ENCODE measurements around the gene PIK3AP1. TPM values are rescaled to one million over a fixed set of nuclear protein-coding genes. Genes with fewer than 3 reads are reported as not detected.

Gene PIK3AP1
- total and polyA plus RNA-seq, 10 of the 15 experiments (the other 5 are each of a cell fraction or from before 2014, with no cell fraction given): 26.2 to 306 (median 119) TPM

DNA sequence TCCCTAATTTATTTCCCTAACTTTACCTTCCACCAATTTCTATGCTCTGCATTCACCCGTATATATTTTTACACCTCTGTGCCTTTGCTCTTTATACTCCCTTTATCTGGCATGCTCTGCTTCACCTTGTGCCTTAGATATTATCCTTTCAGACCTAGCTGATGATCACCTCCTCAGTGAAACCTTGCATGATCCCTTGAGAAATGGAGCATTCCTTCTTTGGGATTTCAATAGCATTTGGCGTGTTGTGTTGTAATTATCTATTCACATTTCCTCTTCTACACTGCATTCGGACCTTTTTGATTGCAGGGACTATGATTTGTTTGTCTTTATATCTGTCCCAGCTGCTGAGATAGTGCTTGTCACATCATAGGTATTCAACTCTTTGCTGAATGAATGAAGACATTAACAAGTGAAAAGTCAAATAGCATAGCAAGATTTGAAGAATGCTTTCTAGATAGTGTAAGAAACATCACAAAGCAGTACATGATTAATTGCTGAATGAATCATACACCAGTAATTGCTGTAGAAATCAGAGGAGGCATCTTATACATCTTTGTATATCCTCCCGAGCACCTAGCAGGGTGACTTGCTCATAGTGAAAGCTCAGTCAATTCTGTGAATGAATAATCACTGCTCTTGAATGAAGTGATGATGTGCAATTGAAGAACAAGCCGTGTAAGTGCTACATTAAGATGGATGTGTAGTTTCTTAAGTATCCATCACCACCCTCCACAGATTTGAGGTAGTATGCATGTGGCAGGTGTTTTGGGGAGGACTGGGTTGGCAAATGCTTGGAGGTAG, 131.5 kb downstream of the PIK3AP1 start (continued):
- TF ChIP-seq, protein P1, sequence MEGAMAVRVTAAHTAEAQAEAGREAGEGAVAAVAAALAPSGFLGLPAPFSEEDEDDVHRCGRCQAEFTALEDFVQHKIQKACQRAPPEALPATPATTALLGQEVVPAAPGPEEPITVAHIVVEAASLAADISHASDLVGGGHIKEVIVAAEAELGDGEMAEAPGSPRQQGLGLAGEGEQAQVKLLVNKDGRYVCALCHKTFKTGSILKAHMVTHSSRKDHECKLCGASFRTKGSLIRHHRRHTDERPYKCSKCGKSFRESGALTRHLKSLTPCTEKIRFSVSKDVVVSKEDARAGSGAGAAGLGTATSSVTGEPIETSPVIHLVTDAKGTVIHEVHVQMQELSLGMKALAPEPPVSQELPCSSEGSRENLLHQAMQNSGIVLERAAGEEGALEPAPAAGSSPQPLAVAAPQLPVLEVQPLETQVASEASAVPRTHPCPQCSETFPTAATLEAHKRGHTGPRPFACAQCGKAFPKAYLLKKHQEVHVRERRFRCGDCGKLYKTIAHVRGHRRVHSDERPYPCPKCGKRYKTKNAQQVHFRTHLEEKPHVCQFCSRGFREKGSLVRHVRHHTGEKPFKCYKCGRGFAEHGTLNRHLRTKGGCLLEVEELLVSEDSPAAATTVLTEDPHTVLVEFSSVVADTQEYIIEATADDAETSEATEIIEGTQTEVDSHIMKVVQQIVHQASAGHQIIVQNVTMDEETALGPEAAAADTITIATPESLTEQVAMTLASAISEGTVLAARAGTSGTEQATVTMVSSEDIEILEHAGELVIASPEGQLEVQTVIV (IDR thresholded peaks at IDR 0.05; ENCODE audit: borderline replicate concordance, partially characterized antibody): no peak
- TF ChIP-seq RCOR1 (conservative IDR thresholded peaks at IDR 0.05; ENCODE audit: low read depth, low read length) (no peak), HCFC1 (IDR thresholded peaks at IDR 0.05; ENCODE audit: low read length) (no peak), SREBF2 (IDR thresholded peaks at IDR 0.05; ENCODE audit: low read length) (no peak), ZZZ3 (IDR thresholded peaks at IDR 0.05; ENCODE audit: control insufficient read depth, insufficient read length, low read depth) (no peak), EZH2 (IDR thresholded peaks at IDR 0.05; ENCODE audit: borderline replicate concordance, control insufficient read depth, low read depth, low read length) (no peak), MTA3 (IDR thresholded peaks at IDR 0.05; ENCODE audit: borderline replicate concordance, low read length) (no peak), TCF12 (IDR thresholded peaks at IDR 0.05; ENCODE audit: low read depth, low read length) (no peak), RELA (IDR thresholded peaks at IDR 0.05; ENCODE audit: borderline replicate concordance, partially characterized antibody) (no peak), RBBP5 (conservative IDR thresholded peaks at IDR 0.05) (no peak), ETV6 (conservative IDR thresholded peaks at IDR 0.05 in 1 of 2, IDR thresholded peaks at IDR 0.05 in 1 of 2; ENCODE audit: borderline replicate concordance in 1 of 2, low read depth in 1 of 2) (0 out of 4 replicates have a peak, but pooled peaks of 1 of the 2 experiments have one; percentile 43)
- TF ChIP-seq, protein P2, sequence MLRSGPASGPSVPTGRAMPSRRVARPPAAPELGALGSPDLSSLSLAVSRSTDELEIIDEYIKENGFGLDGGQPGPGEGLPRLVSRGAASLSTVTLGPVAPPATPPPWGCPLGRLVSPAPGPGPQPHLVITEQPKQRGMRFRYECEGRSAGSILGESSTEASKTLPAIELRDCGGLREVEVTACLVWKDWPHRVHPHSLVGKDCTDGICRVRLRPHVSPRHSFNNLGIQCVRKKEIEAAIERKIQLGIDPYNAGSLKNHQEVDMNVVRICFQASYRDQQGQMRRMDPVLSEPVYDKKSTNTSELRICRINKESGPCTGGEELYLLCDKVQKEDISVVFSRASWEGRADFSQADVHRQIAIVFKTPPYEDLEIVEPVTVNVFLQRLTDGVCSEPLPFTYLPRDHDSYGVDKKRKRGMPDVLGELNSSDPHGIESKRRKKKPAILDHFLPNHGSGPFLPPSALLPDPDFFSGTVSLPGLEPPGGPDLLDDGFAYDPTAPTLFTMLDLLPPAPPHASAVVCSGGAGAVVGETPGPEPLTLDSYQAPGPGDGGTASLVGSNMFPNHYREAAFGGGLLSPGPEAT (IDR thresholded peaks at IDR 0.05; ENCODE audit: low read depth): no peak
- TF ChIP-seq, protein P3, sequence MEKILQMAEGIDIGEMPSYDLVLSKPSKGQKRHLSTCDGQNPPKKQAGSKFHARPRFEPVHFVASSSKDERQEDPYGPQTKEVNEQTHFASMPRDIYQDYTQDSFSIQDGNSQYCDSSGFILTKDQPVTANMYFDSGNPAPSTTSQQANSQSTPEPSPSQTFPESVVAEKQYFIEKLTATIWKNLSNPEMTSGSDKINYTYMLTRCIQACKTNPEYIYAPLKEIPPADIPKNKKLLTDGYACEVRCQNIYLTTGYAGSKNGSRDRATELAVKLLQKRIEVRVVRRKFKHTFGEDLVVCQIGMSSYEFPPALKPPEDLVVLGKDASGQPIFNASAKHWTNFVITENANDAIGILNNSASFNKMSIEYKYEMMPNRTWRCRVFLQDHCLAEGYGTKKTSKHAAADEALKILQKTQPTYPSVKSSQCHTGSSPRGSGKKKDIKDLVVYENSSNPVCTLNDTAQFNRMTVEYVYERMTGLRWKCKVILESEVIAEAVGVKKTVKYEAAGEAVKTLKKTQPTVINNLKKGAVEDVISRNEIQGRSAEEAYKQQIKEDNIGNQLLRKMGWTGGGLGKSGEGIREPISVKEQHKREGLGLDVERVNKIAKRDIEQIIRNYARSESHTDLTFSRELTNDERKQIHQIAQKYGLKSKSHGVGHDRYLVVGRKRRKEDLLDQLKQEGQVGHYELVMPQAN (conservative IDR thresholded peaks at IDR 0.05): no peak
- TF ChIP-seq, protein P4, sequence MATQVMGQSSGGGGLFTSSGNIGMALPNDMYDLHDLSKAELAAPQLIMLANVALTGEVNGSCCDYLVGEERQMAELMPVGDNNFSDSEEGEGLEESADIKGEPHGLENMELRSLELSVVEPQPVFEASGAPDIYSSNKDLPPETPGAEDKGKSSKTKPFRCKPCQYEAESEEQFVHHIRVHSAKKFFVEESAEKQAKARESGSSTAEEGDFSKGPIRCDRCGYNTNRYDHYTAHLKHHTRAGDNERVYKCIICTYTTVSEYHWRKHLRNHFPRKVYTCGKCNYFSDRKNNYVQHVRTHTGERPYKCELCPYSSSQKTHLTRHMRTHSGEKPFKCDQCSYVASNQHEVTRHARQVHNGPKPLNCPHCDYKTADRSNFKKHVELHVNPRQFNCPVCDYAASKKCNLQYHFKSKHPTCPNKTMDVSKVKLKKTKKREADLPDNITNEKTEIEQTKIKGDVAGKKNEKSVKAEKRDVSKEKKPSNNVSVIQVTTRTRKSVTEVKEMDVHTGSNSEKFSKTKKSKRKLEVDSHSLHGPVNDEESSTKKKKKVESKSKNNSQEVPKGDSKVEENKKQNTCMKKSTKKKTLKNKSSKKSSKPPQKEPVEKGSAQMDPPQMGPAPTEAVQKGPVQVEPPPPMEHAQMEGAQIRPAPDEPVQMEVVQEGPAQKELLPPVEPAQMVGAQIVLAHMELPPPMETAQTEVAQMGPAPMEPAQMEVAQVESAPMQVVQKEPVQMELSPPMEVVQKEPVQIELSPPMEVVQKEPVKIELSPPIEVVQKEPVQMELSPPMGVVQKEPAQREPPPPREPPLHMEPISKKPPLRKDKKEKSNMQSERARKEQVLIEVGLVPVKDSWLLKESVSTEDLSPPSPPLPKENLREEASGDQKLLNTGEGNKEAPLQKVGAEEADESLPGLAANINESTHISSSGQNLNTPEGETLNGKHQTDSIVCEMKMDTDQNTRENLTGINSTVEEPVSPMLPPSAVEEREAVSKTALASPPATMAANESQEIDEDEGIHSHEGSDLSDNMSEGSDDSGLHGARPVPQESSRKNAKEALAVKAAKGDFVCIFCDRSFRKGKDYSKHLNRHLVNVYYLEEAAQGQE (IDR thresholded peaks at IDR 0.05; ENCODE audit: low read depth, low read length): no peak
- TF ChIP-seq, protein P5, sequence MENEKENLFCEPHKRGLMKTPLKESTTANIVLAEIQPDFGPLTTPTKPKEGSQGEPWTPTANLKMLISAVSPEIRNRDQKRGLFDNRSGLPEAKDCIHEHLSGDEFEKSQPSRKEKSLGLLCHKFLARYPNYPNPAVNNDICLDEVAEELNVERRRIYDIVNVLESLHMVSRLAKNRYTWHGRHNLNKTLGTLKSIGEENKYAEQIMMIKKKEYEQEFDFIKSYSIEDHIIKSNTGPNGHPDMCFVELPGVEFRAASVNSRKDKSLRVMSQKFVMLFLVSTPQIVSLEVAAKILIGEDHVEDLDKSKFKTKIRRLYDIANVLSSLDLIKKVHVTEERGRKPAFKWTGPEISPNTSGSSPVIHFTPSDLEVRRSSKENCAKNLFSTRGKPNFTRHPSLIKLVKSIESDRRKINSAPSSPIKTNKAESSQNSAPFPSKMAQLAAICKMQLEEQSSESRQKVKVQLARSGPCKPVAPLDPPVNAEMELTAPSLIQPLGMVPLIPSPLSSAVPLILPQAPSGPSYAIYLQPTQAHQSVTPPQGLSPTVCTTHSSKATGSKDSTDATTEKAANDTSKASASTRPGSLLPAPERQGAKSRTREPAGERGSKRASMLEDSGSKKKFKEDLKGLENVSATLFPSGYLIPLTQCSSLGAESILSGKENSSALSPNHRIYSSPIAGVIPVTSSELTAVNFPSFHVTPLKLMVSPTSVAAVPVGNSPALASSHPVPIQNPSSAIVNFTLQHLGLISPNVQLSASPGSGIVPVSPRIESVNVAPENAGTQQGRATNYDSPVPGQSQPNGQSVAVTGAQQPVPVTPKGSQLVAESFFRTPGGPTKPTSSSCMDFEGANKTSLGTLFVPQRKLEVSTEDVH (IDR thresholded peaks at IDR 0.05; ENCODE audit: low read depth, partially characterized antibody): no peak

Data from GM12878 (cell line).